HEK293T (cell line): ENCODE measurements around the gene TRIM69.

Experiments used
- ARNT ChIP-seq: fragments of 450-650 bp; IDR thresholded peaks from 2 replicates; pipeline ENCODE4 v1.6.1; 2017; ENCODE audit warnings: mild to moderate bottlenecking
- BHLHE40 ChIP-seq: fragments of 450-650 bp; IDR thresholded peaks from 2 replicates; pipeline ENCODE4 v1.6.1; 2016; ENCODE audit warnings: mild to moderate bottlenecking, moderate library complexity, borderline replicate concordance
- CTBP1 ChIP-seq: fragments of 450-650 bp; IDR thresholded peaks from 2 replicates; pipeline ENCODE4 v1.6.1; 2016; ENCODE audit warnings: borderline replicate concordance
- FOXA1 ChIP-seq: fragments of 450-650 bp; IDR thresholded peaks from 2 replicates; pipeline ENCODE4 v1.6.1; 2016; ENCODE audit warnings: mild to moderate bottlenecking
- FOXM1 ChIP-seq: fragments of 450-650 bp; IDR thresholded peaks from 2 replicates; pipeline ENCODE4 v1.6.1; 2017; ENCODE audit warnings: mild to moderate bottlenecking, borderline replicate concordance
- HDGF ChIP-seq: fragments of 450-650 bp; IDR thresholded peaks from 2 replicates; pipeline ENCODE4 v1.6.1; 2017; ENCODE audit warnings: antibody characterized with exemption, borderline replicate concordance
- NFRKB ChIP-seq: fragments of 450-650 bp; IDR thresholded peaks from 2 replicates; pipeline ENCODE4 v1.6.1; 2016; ENCODE audit warnings: mild to moderate bottlenecking, moderate library complexity
- SP1 ChIP-seq: fragments of 450-650 bp; IDR thresholded peaks from 2 replicates; pipeline ENCODE4 v1.6.1; 2017
- ZNF384 ChIP-seq: fragments of 450-650 bp; IDR thresholded peaks from 2 replicates; pipeline ENCODE4 v1.6.1; 2016

DNA sequence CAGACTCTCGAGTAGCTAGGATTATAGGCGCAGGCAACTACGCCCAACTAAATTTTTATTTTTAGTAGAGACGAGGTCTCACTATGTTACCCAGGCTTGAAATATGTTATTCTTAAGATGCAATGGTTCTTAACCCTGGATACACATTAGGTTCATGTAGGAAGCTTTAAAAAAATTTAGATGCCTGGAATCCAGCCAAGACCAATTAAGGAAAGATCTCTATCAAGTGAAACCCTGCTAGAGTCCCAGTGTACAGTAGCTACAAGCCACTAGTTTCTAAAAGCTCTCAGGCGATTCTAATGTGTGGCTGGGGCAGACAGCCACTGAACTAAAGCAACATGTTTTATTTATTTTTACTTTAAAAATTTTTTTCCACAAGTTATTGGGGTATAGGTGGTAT, 33.2 kb downstream of the TRIM69 start:
- TF ChIP-seq HDGF (no peak), BHLHE40 (no peak), ZNF384 (no peak), NFRKB (no peak), CTBP1 (no peak), FOXM1 (no peak), ARNT (no peak), FOXA1 (no peak), SP1 (no peak)
